Fibroblast of skin of scalp (primary cell): ENCODE data around the gene UBE2E1.
A peak's percentile ranks its signal among the peaks of the same experiment; 100 is the strongest.
"Not testable (repeated sequence)": the region's sequence is repeated elsewhere in the genome, so short reads cannot be mapped to it uniquely, and the experiment has no call there.

Experiments used
- DNase-seq: peaks from one replicate; pipeline ENCODE4 v3.0.0-alpha.2; 2013

Gene UBE2E1

DNA sequence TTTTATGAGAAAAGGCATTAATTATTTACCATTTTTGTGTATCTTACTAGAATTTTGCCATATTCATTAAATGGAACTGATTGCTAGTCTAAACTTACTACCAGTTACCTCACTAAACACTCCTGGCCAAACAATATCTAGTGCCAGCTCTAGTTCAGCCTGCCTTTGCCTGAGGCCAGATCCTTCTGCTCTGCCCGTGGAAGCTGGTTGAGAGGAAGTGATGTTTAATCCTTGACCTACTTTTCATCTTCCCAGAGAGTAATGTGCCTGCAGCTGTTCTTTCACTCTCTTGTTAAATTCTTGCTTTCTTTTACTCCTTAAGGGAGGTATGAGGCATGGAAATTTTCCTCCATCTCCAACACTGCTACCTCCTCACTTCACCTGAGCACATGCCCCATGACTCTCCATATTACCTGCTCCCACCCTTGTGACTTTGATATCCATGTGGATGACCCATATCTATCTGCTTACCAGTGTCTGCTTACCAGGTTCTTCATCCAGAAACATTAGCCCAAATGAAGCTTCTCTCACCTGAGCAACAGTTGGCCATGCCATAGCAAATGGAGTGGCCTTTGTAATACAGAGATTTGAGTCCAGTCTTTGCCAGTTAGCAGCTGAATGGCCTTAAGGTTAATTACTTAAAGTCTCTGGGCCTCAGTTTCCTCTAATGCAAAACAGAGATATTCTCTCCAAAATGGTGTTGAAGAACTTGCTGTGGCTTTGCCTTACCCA, 53.4 kb downstream of the UBE2E1 start:
- no peak for DNase-seq

DNA sequence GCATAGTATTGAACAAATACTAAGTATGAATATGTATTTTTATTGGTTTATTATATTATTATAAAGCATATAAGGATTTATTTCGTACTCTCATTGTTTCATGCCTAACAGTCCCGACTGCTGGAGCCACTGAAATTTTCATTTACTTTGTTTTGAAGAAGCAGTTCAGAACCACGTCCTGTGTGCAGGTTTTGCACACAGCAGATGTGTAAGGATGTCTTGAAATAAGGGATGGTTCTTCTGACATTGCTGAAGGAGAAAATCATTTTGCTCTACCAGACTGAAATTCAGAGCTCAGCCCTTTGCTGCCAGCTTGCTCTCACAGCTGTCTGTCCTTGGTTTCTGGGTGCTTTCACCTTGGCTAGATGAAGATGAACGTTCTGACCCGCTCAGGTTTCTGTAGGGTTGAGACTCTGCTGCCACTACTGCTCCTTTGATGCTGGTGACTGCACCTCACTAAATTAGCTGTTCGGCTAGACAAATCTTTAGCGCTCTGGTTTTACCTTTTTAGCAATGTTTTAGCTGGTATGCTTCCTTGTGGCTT, 54.2 kb downstream of the UBE2E1 start:
- no peak for DNase-seq

DNA sequence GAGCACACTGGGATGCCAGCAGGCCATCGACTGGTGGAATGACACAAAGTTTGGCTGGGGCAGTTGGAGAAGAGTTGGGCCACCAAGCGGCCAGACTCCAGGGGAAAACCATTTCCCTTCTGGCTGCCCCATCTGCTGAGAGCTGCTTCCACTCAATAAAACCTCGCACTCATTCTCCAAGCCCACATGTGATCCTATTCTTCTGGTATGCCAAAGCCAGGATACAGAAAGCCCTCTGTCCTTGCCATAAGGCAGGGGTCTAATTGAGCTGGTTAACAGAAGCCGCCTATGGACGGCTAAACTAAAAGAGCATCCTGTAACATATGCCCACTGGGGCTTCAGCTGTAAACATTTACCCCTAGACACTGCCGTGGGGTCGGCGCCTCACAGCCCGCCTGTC, 55.9 kb downstream of the UBE2E1 start:
- DNase-seq = no peak

DNA sequence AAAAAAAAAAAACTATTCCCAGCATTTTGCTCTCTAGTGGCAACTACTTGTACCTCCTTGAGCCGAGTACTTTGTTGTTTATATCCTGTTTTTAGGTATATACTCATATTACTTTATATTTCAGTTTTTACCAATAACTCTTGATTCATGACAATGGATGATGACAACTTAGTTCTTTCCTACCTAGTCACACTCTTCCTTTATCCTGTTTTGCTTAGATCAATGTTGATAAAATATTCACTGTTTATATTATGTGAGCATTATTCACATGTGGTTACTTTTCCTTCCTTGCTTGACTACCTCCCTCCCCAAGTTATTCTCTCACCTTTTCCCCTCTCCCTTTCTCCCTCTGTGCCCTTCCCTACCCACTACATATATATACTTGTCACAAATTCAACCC, 57.3 kb downstream of the UBE2E1 start:
- no peak for DNase-seq

DNA sequence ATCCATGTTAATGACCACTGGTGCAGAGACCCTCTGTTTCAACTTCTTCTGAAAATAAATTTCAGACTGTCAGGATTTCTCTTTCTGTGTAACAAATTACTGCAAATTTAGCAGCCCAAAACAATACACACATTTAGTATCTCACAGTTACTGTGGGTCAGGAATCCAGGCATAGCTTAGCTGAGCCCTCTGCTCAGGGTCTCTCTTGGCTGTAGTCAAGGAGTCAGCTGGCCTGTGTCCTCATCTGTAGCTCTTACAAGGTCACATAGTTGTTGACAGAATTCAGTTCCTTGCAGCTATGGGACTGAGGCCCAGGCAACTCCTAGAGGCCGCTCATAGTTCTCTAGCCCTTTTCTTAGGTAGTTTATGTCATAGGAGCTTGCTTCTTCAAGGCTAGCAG, 59.2 kb downstream of the UBE2E1 start:
- no peak for DNase-seq

DNA sequence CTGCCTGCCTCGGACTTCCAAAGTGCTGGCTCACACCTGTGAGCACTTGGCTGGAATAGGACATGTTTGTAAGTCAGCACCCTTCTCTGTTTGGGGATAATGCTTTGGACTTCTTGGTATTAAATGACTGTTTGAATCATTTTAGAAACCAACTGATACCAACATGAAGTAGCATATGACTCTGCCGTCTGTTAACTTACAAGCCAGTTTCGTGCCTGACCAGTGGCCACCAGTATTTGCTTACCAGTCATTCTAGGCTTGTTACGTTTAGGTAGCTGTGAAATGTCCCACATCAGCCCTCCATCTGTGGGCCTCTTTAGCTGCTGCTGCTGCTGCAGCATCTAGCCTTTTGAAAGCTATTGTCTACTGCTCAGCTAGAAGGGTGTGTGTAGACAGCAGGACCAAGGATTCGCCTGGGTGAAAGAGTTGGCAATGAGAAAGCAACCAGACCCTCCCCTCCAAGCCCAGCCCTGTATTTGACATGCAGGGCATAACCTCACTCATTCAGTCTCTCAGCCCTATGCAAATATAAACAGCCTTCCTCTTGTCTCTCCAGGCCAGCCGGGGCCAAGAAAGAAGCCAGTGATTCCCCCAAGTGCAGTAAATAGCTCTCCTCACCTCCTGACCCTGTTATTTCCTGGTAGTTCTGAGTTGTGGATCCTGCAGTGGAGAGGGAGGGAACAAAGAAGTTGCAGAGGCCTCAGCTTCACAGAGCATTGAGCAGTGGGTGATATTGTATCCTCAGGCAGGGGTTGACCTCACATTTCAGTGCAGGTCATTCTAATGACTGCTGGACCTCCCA, 60.0 kb downstream of the UBE2E1 start:
- no peak for DNase-seq

DNA sequence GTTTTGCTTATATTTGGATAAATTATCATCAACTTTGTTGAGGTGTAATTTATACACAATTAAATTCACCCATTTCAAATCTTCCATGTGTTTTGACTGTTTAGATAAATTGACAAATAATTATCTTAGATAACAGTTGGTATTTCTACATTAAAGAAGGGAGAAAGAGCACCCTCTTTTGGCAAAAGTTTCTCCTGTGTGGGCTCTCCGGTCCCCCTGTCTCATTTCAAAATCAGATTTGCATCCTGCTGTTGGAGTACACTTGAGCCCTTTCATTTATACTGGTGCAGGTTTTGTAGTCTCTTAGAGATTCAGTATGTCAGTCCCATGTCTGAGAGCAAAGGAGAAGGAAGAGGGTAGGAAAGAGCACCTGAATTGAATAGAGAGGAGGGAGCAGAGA, 61.6 kb downstream of the UBE2E1 start:
- DNase-seq = no peak

DNA sequence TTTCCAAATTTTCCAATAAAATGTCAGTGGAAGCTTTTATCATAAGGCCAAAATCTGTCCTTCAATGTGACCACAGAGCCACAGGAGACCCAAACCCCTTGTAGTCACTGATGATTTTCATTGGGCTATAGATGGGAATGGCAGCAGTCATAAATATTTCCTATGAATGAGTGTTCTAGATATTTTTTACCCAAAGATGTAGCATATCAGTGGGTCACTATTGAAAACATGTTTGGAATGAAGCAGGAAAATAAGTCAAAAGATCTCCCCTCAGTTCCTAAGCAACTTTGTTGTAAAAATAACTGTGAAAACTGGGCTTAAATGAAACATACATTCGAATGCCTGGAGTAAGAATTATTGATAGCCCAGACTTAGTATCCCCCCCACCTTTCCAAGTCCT, 62.1 kb downstream of the UBE2E1 start:
- peak; percentile 49 for DNase-seq

DNA sequence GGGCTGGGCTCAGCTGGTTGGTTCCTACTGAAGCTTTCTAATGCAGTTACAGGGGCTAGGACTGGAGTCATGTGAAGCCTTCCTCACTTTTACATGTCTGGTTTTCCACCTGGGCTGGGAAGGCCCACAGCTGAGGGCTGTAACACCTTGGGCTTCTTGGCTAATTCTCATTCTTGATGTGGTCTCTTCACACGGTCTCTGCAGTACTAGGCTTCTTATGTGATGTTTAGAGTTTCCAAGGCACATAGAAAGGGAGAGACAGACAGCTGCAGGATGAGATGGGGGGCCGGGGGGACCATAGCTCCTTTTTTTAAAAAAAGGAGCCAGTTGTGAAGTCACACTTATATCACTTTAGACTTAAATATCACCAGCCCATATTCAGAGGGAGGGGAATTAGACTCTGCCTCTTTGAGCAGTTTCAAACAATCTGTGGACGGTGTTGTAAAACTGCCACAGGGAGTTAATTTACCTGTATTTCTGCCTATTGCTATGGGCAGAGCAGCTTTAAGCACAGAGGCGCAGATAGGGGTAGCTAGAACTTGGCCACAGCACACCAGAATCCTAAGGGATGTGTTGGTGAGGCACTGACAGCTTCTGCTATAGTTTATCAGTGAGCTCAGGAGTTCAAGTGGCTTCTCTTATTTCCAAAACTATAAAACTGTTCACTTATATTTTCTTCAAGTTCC, 64.4 kb downstream of the UBE2E1 start:
- DNase-seq = no peak

DNA sequence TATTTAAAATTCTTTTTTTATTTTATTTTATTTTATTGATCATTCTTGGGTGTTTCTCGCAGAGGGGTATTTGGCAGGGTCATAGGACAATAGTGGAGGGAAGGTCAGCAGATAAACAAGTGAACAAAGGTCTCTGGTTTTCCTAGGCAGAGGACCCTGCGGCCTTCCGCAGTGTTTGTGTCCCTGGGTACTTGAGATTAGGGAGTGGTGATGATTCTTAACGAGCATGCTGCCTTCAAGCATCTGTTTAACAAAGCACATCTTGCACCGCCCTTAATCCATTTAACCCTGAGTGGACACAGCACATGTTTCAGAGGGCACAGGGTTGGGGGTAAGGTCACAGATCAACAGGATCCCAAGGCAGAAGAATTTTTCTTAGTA, 64.9 kb downstream of the UBE2E1 start:
- DNase-seq = not testable (repeated sequence)

DNA sequence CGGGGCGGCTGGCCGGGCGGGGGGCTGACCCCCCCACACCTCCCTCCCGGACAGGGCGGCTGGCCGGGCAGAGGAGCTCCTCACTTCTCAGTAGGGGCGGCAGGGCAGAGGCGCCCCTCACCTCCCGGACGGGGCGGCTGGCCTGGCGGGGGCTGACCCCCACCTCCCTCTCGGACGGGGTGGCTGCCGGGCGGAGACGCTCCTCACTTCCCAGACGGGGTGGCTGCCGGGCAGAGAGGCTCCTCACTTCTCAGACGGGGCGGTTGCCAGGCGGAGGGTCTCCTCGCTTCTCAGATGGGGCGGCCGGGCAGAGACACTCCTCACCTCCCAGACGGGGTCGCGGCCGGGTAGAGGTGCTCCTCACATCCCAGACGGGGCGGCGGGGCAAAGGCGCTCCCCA, 65.6 kb downstream of the UBE2E1 start:
- DNase-seq = not testable (repeated sequence)

DNA sequence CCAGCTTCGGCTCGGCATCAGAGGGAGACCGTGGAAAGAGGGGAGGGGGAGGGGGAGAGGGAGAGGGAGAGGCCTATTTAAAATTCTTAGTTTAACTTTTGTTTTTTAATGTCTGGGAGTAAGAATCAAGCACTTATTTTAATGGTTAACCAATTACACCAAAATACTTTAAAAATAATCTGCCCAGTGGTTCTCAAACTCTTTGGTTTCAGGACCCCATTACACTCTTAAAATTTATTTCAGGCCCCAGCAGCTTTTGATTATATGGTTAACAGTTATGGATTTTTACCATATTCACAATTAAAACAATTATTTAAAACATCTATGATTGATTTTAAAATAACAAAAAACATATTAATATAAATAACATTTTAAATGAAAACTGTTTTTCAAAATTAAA, 66.6 kb downstream of the UBE2E1 start:
- DNase-seq = no peak

DNA sequence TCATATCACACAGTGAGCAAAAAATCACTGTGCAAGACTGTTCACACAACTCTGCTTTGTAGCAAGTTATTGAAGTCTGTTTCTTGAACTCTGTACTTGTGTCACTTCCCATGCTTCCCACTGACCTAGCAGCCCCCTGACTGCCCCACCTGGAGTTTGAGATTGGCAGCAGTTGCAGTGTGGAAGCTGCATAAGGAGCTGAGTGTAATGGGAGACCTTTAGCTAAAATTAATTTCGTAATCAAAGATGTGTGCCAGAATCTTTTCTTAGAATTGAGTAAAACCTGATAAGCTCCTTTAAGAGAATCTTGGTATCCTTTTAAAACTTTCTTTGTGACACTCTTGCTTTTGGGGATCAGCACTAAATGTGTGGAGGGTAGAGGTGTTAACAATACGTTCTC, 68.2 kb downstream of the UBE2E1 start:
- peak; percentile 5 for DNase-seq

DNA sequence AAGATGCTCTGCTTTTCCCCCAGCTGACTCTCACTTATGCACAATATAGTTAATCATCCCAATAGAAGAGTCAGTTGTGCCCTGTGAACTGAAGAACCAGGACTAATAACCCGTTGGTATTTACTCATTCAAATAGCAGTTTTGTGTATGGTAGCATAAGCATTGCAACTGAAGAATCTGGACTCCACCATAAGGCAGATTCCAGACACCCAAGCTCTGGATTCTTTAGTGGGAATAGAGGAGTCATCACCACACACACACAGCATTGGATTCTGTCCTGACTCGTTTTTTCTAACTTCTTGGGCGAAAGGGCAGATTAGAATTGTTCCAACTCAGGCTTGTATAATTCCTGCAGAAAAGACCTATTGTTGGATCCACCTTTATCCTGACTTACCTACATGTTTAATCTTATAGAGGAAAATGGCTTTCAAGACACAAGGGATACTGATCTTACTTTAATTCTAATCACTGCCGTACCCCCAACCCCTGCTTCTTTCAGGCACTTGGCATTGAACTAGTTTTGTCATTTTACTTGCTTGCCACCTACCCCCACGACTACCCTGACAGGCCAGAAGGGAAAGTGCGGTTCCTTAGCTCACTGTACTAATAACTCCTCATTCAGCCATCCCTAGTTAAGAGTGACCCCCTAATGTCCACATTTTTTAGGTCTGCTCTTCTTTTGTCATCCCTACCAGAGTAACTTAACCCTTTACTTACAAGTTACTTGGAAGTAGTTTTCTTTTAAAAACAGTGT, 68.8 kb downstream of the UBE2E1 start:
- peak; percentile 91 for DNase-seq

DNA sequence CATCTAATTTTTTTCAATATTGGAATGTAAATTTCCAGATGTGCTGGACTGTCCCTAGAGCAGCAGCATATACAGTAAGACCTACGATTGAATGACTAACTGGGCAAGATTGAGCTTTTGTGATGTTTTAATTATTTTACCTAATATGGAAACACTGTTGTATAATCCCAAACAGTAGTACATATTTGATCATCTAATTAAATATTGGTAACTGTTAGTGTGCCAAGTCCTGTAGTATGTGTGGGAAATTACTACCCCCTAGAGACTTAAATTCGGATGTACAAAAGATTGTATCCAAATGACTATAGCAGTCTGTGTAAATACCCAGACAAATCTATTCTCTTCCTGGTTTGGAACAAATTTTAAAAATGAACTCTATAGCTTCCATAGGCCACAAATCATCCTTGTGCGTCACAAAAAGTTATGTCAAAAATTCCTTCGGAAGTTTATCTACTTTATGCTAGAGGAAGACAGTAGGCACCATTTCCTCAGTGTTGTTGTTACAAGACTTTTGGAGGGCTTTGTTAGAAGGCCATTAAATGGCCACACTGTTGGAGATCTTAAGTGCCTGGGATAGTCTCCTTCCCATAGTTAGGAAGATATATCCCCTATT, 69.5 kb downstream of the UBE2E1 start:
- peak; percentile 86 for DNase-seq

DNA sequence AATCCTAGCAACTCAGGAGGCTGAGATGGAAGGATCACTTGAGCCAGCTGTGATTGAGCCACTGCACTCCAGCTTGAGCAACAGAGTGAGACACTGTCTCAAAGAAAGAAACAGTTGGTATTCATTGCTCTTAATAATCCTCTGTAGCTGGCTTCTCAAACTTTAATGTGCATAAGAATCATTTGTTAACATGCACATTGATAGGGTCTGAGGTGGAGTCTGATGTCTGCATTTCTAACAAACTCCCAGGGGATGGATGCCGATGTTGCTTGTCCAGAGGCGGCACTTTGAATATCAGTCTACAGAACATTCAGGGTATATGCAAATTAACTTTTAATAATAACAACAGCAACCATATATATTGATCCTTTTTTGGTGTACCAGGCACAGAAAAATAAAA, 71.2 kb downstream of the UBE2E1 start:
- DNase-seq = peak; percentile 52

DNA sequence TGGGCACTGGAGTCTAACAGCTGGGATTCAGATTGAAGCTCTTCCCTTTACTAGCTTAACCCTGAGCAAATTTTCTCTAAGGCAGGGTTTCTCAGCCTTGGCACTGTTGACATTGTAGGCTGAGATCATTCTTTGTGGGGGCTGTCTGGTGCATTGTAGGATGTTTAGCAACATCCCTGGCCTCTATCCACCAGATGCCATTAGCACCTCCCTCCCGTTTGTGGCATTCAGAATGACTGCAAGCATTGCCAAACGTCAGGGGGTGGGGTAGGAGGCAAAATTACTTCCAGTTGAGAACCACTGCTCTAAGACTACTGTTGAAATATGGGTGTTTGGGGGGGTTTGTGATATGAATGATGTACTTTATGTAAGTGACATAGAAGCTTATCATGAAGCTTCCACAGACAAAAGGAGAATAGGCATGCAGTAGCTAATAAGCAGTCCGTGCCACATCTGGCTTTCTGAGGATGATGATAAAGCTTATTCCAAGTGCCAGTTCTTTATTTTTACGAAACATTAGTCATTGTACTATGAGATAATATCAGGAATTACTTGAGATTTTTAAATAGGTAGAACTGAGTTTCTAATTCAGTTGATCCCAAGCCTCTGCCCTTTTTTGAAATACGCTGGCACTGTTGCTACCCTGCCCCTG, 71.7 kb downstream of the UBE2E1 start:
- DNase-seq = peak; percentile 94

DNA sequence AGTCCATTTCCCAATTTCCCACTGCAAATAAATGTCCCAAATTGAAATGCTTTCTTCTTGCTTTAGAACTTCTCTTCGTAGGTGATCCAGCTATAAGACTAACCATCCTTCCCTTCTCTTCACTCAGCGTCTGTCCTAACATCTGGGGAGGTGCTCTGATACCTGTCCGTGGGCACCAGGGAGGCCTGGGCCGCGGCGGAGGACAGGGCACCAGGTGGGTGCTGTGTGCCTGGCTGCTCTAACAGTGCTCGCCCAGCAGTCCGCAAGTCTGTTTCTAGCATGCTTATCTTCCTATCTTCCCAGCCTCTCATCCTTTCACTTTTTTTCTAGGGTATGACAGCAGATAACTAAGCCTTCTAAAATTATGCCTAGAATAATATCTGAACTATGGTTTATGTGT, 73.7 kb downstream of the UBE2E1 start:
- no peak for DNase-seq

DNA sequence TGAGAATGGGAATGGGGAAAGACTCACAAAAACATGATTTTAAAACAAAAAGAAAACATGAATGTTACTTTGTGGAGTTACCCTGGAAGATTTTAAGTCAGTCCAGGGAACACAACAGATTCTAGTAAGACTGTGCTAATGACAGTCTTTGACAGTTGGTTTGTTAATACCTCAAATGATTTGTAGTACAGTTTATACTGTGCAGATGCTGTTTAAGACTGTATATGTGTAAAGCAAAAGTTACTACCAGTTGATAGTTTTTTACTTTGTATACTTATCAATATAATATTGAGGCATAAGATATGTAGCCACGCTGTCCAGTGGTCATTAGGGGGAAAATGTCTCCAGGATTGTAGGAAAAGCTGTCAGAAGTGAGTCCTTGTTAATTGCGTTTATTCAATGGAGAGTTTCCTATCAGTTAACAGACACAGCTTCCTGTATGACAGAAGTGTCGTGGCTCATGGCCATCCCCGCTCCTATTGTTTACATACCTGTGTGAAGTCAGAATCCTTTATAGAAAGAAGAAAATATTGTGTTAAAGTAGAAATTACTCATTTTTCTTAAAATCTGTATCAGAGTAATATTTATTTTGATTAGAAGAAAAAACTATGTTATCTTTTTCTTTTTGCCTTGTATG, 75.1 kb downstream of the UBE2E1 start:
- DNase-seq = no peak

DNA sequence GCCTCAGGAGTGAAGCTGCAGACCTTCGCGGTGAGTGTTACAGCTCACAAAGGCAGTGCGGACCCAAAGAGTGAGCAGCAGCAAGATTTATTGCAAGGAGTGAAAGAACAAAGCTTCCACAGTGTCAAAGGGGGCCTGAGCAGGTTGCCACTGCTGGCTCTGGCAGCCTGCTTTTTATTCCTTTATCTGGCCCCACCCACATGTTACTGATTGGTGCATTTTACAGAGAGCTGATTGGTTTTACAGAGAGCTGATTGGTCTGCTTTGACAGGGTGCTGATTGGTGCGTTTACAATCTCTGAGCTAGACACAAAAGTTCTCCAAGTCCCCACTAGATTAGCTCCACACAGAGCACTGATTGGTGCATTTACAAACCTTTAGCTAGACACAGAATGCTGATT, 76.2 kb downstream of the UBE2E1 start:
- not testable (repeated sequence) for DNase-seq

DNA sequence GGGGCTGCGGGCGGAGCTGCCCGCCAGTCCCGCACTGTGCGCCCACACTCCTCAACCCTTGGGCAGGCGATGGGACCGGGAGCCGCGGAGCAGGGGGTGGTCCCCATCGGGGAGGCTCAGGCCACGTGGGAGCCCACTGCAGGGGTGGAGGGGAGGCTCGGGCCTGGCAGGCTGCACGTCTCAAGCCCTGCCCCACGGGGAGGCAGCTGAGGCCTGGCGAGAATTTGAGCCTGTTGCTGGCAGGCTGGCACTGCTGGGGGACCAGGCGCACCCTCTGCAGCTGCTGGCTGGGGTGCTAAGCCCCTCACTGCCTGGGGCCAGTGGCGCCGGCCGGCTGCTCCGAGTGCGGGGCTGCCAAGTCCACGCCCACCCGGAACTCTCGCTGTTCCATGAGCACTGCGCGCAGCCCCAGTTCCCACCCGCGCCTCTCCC, 76.7 kb downstream of the UBE2E1 start:
- DNase-seq = no peak
